SK-MEL-5 (cell line): ENCODE measurements around the gene CRCP. TPM values are rescaled to one million over a fixed set of nuclear protein-coding genes. Genes with fewer than 3 reads are reported as not detected.
"Not testable (repeated sequence)": the region's sequence is repeated elsewhere in the genome, so short reads cannot be mapped to it uniquely, and the experiment has no call there.

ENCODE experiments used
- DNase-seq: peaks from one replicate; pipeline ENCODE4 v3.0.0-alpha.2; 2016; ENCODE audit warnings: low read depth, low spot score
- in situ Hi-C: cut with HindIII; loops from 2 replicates; pipeline ENCODE4 v1.10.0; 2016; ENCODE audit warnings: low sequenced_read_pairs, high pct_unique_total_duplicates, low pct_unique_long_range_greater_than_20kb
- total RNA-seq: library from RNA; depleted of rRNA; stranded (reverse); fragments of >200 nt; shearing (Covaris generic); gene quantifications from 2 replicates; pipeline ENCODE4 v1.2.3, GENCODE V29; 2014

The CRCP gene
- total RNA-seq, 1 experiment from 2014 or later, result 45.4 TPM

DNA sequence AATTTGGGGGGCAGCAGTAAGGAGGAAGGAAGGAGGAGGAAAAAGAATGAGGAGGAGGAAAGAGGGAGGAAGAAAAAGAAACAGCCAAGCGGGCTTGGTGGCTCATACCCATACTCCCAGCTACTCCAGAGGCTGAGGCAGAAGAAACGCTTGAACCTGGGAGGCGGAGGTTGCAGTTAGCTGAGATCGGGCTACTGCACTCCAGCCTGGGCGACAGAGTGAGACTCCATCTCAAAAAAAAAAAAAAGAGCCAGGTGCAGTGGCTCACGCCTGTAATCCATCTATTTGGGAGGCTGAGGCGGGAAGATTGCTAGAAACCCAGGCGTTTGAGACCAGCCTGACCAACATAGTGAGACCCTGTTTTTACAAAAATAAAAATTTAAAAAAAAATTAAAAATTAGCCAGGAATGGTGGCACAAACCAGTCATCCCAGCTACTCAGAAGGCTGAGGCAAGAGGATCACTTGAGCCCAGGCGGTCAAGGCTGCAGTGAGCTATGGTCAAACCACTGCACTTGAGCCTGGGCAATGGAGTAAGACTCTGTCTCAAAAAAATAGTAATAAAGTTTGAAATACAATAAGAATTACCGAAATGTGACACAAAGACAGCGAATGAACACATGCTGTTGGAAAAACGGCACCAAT is 14.1 kb upstream of the CRCP start:
- no peak for DNase-seq
- in situ Hi-C loops, result no loop called here

DNA sequence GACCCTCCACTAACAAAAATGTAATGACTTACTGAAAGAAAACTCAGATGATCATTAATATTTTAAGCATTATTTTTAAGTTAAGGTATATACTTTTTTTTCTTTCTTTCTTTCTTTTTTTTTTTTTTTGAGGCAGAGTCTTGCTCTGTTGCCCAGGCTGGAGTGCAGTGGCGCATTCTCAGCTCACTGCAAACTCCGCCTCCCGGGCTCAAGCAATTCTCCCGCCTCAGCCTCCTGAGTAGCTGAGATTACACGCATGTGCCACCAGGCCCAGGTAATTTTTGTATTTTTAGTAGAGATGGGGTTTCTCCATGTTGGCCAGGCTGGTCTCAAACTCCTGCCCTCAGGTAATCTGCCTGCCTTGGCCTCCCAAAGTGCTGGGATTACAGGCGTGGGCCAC is 12.5 kb upstream of the CRCP start:
- in situ Hi-C loops, DNase-seq: not testable (repeated sequence)

DNA sequence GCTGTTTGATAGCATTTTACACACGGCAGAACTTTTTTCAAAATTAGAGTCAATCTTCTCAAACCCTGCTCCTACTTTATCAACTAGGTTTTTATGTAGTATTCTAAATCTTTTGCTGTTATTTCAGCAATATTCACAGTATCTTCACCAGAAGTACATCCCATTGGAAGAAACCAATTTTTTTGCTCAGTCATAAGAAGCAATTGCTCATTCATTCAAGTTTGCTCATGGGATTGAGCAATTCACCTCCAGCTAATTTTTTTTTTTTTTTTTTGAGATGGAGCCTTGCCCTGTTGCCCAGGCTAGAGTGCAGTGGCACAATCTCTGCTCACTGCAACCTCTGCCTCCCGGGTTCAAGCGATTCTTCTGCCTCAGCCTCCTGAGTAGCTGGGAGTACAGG is 10.7 kb upstream of the CRCP start:
- in situ Hi-C loops, DNase-seq: not testable (repeated sequence)

DNA sequence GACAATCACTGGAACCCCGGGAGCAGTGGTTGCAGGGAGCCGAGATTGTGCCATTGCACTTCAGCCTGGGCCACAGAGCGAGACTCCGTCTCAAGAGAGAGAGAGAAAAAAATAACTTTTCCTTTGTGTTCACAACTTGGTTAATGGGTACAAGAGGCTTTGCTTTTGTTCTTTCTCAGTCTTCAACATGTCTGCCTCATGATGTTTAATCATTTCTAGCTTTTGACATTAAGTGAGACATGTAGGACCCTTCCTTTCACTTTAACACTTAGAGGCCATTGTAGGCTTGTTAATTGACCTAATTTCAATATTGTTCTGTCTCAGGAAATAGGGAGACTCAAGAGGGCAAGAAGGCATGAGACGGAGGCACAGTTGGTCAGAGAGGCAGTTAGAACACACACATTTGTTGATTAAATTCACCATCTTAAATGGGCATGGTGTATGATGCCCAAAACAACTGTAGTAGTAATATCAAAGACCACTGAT is 9.3 kb upstream of the CRCP start:
- DNase-seq, result no peak
- in situ Hi-C loops, result no loop called here

DNA sequence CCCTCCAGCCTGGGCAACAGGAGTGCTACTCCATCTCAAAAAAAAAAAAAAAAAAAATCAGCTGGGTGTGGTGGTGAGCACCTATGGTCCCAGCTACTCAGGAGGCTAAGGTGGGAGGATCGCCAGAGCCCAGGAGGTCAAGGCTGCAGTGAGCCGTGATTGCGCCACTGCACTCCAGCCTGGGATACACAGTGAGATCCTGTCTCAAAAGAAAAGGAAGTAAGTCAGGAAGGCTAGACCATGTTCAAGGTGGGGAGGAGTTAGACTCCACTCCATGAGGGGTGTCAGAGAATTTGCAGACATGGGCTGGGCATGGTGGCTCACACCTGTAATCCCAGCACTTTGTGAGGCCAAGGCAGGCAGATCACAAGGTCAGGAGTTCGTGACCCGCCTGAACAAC is 6.2 kb upstream of the CRCP start:
- in situ Hi-C loops, DNase-seq: not testable (repeated sequence)

DNA sequence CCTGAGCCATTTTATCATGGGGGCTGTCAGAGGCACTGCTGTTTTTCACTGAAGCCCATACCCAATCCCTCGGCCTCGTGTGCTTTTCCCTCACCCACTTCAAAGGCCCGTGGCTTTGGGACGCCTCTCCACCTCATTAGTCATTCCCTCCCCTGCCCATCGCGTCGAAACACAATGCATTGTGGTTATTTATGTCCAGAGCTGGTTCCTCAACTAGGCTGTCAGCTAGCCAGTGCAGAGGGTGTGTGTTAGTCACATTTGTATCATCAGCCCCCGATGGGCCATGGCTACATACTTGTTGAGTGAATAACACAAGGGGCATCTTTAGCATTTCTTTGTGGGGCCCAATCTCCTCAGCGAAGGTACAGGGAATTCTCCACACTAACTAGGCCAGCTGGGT is 3.8 kb upstream of the CRCP start:
- peak; percentile 17 for DNase-seq
- in situ Hi-C loops, result no loop called here

DNA sequence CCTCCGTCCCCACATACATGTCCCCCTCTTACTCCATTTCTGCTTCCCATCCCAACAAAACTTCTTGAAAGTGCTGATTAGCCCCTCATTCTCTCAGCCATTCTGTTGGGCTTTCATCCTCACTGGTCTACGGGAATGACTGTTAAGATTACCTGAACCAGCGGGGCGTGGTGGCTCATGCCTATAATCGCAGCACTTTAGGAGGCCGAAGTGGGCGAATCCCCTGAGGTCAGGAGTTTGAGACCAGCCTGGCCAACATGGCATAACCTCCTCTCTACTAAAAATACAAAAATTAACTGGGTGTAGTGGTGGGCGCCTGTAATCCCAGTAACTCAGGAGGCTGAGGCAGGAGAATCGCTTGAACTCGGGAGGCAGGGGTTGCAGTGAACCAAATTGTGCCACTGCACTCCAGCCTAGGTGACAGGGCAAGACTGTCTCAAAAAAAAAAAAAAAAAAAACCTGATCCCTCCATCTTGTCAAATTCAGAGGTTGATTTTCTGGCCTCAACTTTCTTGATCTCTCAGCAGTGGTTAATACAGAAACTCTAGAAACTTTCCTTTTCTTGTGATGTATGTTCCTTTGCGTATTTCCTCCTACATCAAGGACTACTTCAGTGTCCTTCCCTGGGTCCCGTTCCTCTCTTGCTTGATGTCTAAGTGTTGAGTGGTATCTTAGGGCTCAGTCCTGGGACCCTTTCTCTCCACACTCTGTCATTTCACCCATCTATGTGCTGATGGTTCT is 2.2 kb downstream of the CRCP start:
- in situ Hi-C loops, DNase-seq: not testable (repeated sequence)

DNA sequence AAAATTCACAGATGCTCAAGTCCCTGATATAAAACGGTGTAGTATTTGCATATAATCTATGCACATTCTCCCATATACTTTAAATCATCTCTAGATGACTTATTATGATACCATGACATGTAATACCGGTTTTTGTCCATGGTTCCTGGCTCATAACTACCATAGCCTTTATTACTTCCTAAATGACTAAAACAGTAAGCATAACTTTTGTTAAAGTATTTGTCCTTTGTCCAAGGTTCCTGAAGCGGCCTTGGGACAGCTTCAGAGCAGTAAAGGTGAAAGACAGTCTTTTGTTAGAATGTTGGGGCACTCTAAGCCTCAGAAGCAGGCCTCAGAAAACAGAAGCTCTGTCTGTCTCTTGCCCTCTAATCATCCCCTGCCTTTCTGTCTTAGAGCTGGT is 4.0 kb downstream of the CRCP start:
- in situ Hi-C loops, result no loop called here
- DNase-seq, result no peak

DNA sequence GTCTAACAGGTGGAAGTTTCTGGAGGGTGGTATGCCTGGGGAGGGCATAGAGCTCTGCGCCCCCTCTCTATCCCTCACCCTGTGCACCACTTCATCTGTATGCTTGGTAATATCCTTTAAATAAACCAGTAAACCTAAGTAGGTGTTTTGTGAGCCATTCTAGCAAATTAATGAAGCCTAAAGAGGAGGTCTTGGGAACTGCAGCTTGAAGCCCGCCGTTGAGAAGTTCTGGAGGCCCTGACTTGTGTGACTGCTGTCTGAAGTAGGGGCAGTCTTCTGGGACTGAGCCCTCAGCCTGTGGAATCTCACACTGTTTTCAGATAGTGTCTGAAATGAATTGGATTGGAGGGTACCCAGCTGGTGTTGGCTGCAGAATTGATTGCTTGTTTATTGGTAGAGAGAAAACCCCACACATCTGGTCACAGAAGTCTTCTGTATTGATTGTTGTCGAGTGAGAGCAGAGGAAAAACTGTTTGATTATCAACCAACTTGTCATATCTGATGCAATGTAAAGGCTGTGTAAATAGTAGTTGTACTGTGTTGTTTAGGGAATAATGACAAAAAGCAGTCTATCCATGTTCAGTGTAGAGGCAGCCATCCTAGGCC is 4.7 kb downstream of the CRCP start:
- no peak for DNase-seq
- in situ Hi-C loops, result no loop called here

DNA sequence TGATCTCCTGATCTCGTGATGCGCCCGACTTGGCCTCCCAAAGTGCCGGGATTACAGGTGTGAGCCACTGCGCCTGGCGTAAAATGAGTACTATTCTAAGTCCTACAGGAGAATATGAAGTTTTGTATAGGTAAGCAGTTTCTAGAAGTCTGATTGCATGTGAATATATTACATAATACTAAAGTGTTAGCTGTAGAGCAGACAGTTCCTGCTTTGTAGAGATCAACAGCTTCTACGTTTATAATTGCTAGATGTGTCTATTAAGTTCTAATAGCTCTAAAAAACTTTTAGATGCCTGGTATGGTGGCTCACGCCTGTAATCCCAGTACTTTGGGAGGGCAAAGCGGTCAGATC is 8.5 kb downstream of the CRCP start:
- DNase-seq, result no peak
- in situ Hi-C loops, result no loop called here

DNA sequence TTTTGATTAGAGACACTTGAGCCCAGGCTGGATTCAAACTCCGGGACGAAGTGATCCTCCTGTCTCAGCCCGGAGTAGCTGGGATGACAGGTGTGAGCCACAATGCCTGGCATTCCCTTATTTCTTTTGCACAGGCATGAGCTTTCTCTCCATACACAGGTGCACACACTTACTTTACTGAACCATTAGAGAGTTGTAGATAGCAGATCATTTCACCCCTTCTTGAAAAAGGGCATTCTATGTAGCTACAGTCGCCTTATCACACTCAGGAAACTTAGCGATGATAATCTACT is 9.9 kb downstream of the CRCP start:
- DNase-seq, in situ Hi-C loops: not testable (repeated sequence)

DNA sequence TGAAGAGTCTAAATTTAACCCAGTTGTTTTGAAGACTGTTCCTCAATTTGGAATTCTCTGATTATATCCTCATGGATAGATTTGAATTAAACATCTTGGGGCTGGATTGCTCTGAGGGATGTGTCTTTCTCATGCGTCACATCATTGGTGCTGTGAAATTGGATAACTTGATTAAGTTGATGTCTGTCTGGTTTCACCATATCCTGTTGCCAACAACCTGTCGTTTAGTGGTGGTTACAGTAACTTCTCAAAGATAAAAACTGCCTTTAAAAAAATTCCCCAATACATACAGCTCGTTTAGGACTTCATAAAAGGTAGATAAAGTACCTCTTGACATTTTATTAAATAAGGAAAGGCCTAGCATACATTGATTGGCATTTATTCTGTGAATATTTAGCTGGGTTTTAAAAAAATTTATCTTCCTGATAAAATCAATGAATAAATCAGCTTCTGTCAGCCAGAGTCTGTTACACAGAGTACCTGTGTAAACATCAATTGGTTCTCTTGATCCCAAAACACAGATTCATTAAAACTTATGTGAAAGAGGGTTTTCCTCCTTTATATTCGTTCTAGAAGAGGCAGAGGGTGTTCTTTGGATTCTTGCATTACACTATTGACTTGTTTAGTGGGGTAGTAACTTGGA is 10.5 kb downstream of the CRCP start:
- in situ Hi-C loops, result no loop called here
- no peak for DNase-seq

DNA sequence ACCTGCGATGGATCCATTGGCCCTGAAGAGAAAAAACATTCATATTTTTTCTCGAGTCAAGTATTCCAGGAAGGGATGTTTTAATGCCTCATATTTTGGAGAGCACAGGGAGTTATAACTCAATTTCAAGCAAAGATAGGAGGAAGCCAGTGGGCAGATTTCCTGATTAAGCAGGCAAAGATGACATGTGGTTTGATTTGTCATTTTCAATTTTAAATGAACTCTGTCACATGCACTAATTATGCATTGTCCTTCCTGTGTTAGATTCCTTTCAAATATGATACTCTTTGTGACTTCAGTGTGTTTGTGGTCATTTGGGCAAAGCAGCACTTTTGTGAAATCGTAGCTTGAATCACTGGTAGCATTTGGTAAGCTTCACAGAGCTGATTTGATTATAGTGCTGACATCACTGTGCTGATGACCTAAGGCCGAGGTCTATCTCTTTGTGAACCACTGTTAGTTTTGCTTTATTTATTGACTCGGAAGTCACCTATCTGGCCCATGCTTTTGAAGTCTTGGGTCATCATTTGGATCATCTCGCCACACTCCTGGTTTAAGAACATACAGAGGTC is 11.2 kb downstream of the CRCP start:
- DNase-seq, in situ Hi-C loops: not testable (repeated sequence)

DNA sequence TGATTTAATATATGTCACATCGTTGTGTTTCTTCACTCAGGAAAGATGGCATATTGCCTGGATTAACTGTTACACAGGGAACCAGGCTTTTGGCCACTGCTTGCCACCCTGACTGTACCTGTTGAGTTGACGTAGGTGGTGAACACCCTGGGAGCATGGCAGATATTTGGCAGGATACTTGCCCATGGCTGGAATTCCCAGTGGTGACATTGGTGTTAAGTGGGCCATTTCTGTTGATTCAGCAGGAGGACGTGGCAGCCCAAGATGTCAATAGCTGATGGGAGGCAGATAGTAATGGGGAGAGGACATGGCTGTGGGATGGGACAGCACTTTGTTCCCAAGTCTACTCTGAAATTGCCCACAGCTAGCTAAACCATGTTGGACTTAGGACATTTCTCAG is 12.5 kb downstream of the CRCP start:
- DNase-seq, in situ Hi-C loops: not testable (repeated sequence)

DNA sequence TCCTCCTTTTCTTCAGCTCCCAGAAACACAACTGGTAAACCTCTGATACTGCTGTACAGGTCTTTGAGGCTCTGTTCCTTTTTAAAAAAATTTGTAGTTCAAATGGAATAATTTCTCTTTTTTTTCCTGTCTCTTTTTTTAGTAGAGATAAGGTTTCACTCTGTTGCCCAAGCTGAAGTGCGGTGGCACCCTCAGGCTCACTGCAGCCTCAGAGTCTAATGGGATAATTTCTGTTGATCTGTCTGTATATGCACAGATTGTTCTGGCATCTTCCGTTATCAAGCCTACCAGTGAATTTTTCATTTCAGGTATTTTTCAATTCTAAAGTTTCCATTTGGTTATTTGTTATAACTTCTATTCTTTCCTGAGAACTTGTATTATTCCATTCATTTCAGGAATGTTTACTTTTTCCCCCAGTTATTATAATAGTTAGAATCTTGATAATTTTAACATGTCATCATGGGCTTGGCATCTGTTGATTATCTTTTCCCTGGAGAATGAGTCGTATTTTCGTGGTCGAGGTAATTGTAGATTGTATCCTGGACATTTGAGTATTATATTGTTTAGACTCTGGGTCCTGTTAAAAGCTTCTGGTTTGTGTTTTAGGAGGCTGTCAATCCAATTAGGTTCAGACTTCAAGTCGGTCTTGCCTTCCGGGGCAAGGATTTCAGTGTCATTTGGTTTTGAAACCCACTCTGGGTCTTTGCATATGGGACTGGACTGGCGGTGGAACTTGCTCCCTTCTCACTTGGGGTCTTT is 24.5 kb downstream of the CRCP start:
- in situ Hi-C loops, result no loop called here
- no peak for DNase-seq

DNA sequence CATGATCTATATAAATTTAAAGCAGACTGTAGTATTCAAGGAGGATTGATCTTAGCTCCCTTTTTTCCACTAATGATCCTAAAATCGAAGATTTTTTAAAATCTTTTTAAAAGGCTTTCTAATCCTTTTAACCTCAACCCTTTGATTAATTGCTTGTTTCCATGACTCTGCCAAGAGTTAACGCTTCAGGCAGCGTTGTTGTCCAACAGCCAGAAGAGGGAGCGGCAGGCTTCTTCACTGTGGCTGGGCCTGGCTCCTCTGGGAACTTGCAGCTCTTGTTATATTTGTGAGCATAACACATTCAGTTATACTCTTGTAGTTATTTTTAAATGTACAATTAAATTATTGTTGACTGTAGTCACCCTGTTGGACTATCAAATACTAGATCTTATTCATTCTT is 26.3 kb downstream of the CRCP start:
- peak; percentile 67 for DNase-seq

DNA sequence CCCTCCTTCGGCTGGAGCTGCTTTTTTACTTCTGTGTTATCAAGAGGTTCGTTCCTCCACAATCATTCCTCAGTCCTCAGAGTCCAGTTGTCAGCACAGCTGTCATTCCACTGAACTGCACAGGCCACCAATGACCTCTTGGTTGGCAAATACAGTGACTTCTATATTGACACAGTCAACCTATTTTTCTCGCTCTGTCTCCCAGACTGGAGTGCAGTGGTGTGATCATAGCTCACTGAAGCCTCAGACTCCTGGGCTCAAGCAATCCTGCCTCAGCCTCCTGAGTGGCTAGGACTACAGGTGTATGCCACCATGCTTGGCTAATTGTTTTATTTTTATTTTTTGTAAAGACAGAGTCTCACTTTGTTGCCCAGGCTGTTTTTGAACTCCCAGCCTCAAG is 27.7 kb downstream of the CRCP start:
- in situ Hi-C loops, result no loop called here
- DNase-seq, result no peak

More for the DNA sequence above, 26.3 kb downstream of the CRCP start:
- in situ Hi-C loops, result no loop called here

DNA sequence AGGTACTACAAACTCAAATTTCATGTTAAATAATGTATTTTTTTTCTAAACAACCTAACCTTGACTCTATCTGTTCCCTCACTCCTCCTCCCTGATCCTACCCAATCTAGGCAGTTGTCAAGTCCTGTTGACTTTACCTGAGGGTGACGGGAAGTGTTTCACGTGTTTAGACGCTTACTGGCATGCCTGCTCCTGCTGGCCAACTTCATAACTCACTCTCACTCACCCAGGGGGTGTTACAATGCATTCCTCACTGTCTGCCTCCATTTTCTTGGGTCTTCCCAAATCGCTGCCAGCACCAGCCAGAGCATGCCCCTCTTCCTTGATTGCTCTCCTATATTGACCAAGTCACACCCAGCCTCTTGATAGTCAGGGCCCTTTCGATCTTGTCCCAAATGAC is 28.3 kb downstream of the CRCP start:
- in situ Hi-C loops, result no loop called here
- no peak for DNase-seq
